ENCODE results near the gene TEKT3.

TEKT3 gene

GRCh38 chr17:15341385-15341849 lies at the start of gene TEKT3:
TEKT3 (minus strand) TSS chr17:15341597; CDS start chr17:15331585, 10,012 bp downstream.
- no peaks in the 10 kb centered on the region for H3K36me3 Mint-ChIP-seq

DNA sequence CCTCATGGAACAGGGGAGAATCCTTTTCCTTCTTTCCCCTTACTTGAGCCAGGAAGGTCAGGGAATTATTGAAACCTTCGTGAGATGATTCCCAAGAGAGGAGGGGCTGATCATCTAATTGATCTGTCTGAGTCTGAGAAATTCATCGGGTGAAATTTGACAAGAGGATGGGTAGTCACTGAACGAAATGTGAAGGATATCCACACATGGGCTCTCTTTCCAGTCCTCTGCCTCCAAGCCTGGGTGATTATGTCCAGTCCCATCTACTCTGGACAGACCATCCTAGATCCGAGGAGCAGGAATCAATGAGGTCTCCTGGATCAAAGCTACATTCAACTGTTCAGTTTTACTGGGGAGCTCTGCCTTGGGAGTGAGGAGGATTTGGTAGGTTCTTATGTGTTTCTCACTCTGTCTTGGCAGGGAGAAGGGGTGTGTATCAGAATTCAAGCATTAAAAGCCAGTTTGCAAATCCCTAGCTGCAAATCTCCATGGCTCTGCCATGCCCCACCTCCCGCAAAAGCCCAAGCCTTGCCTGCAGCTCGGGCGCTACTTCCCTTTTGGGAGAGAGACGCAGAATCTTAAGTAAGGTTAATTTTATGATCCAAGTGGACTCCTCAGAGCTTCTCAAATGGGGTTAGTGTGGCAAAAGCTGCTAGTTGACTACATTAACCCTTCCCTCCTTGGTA lies 47.1 kb upstream of the TEKT3 start:
- no peak for ATAC-seq
- Mint-ChIP-seq H3K9me3 (no peaks in the 10 kb centered on the region), H3K27ac (no peak overlapping the region)

More at GRCh38 chr17:15341385-15341849, at the start of gene TEKT3:
- no peaks in the 10 kb centered on the region for H3K9me3 Mint-ChIP-seq
- no peak for DNase-seq (ENCODE audit: low spot score in 2 of 2)
- peaks cover 8% of the 10 kb centered on the region for H3K4me1 Mint-ChIP-seq
- H3K4me3 Mint-ChIP-seq, result peak within 1 kb of the TSS; percentile 65
- ATAC-seq, result peak; percentile 60
- H3K27ac Mint-ChIP-seq, result peak within 1 kb of the TSS; percentile 63

DNA sequence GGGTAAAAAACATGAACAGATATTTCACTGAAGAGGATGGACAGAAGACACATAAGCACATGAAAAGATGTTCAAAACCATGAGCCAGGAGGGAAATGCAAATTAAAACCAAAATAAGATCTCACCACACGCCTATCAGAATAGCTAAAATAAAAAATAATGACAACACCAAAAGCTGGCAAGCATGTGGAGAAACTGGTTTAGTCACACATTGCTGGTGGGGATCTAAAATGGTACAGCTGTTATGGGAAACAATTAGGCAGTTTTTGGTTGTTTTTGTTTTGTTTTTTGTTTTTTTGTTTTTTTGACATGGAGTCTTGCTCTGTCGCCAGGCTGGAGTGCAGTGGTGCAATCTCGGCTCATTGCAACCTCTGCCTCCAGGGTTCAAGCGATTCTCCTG lies 44.7 kb upstream of the TEKT3 start:
- ATAC-seq, result no peak
- H3K4me1 Mint-ChIP-seq, result no peaks in the 10 kb centered on the region
- H3K27ac Mint-ChIP-seq, result no peak overlapping the region
- H3K9me3 Mint-ChIP-seq, result no peaks in the 10 kb centered on the region
- H3K4me3 Mint-ChIP-seq, result no peak overlapping the region
- DNase-seq (ENCODE audit: low spot score in 2 of 2), result no peak
- H3K36me3 Mint-ChIP-seq, result no peaks in the 10 kb centered on the region

More for the DNA sequence above, 47.1 kb upstream of the TEKT3 start:
- H3K4me3 Mint-ChIP-seq, result no peak overlapping the region
- H3K36me3 Mint-ChIP-seq, result no peaks in the 10 kb centered on the region
- no peak for DNase-seq (ENCODE audit: low spot score in 2 of 2)
- no peaks in the 10 kb centered on the region for H3K4me1 Mint-ChIP-seq

- Mint-ChIP-seq H3K36me3 (no peaks in the 10 kb centered on the region), H3K4me1 (no peaks in the 10 kb centered on the region), H3K27ac (no peak overlapping the region), H3K4me3 (no peak overlapping the region), H3K9me3 (no peaks in the 10 kb centered on the region)
- DNase-seq (ENCODE audit: low spot score in 2 of 2) (no peak), ATAC-seq (no peak)
Measured at GRCh38 chr17:15385305-15385704, 43.9 kb upstream of the TEKT3 start.

GRCh38 chr17:15384142-15384787 lies 42.9 kb upstream of the TEKT3 start:
- DNase-seq (ENCODE audit: low spot score in 2 of 2), result no peak
- Mint-ChIP-seq H3K27ac (no peak overlapping the region), H3K36me3 (no peaks in the 10 kb centered on the region), H3K9me3 (no peaks in the 10 kb centered on the region), H3K4me1 (no peaks in the 10 kb centered on the region), H3K4me3 (no peak overlapping the region)
- ATAC-seq, result no peak

DNA sequence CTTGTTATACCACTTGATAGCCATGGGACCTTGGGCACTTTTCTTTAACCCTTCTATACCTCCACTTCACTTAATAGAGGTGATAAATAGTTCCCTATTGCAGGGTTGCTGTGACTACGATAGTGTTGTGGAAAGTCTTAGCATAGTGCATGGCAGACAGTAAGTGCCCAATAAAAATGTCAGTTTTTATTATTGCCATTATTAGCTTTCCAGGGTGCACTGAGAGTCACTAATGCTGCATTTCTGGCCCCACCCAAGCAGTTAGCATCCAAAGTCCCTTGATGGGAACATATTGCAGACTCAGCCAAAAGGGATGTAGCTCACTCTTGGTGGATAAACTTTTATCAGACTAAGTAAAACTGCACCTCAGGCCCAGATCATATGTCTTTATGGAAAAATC lies 41.5 kb upstream of the TEKT3 start:
- Mint-ChIP-seq H3K27ac (no peak overlapping the region), H3K9me3 (no peaks in the 10 kb centered on the region), H3K4me3 (no peak overlapping the region), H3K36me3 (no peaks in the 10 kb centered on the region), H3K4me1 (no peaks in the 10 kb centered on the region)
- DNase-seq (ENCODE audit: low spot score in 2 of 2) (no peak), ATAC-seq (no peak)

DNA sequence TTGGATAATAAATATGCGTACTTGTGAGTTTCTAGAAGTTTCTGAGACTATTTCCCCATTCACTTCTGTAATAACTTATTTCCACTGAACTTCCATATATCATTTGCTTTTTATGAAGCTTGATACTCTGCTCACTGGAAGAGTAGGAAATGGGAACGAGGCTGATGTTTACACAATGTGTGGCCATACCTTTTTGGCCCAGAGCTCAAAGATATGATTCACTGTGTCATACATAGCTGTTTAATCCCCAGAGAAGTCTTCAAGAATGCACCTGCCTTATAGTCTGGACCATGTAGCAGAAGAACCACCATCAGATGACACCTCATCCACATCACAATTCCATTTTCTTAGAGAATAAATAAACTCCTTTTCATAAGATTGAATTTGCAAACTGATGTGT lies 40.3 kb upstream of the TEKT3 start:
- no peaks in the 10 kb centered on the region for H3K36me3 Mint-ChIP-seq
- H3K27ac Mint-ChIP-seq, result no peak overlapping the region
- ATAC-seq, result no peak
- H3K4me1 Mint-ChIP-seq, result no peaks in the 10 kb centered on the region
- no peaks in the 10 kb centered on the region for H3K9me3 Mint-ChIP-seq
- no peak overlapping the region for H3K4me3 Mint-ChIP-seq
- DNase-seq (ENCODE audit: low spot score in 2 of 2), result no peak

DNA sequence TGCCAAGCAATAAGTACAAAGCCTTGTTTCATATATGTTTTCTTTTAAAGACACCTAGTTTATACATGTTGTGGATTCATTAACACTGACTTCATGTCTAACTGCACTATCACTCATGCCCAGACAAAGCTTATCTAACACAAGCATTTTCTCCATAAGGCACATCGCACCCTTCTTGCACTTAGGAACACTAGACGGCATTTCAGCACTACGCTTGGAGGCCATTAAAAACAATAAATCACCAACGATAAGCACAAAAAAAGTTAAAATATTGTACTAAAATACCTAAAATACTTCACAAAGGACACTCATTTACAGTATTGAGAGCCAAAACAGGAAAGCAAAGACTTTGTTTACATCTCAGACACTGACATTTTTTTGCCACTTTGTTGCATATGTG lies 39.0 kb upstream of the TEKT3 start:
- no peak overlapping the region for H3K27ac Mint-ChIP-seq
- no peaks in the 10 kb centered on the region for H3K9me3 Mint-ChIP-seq
- no peaks in the 10 kb centered on the region for H3K4me1 Mint-ChIP-seq
- ATAC-seq, result no peak
- no peak overlapping the region for H3K4me3 Mint-ChIP-seq
- H3K36me3 Mint-ChIP-seq, result no peaks in the 10 kb centered on the region
- DNase-seq (ENCODE audit: low spot score in 2 of 2), result no peak

DNA sequence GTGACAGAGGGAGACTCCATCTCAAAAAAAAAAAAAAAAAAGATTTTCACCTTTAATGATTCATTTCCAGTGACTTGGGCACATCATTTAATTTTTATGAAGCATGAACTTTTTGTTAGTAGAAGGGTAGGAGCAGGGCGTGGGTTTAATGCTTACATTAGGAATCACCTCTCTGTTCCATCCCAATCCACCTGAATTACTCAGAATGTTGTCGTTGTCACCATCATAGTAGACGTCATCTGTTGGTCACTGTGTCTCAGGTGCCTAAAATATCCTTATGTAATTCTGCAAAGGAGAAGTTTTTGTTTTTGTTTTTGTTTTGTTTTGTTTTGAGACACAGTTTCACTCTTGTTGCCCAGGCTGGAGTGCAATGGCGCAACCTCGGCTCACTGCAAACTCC lies 38.3 kb upstream of the TEKT3 start:
- DNase-seq (ENCODE audit: low spot score in 2 of 2) (no peak), ATAC-seq (no peak)
- no peak overlapping the region for H3K4me3 Mint-ChIP-seq
- H3K4me1 Mint-ChIP-seq, result no peaks in the 10 kb centered on the region
- H3K36me3 Mint-ChIP-seq, result no peaks in the 10 kb centered on the region
- H3K9me3 Mint-ChIP-seq, result no peaks in the 10 kb centered on the region
- H3K27ac Mint-ChIP-seq, result no peak overlapping the region

- DNase-seq (ENCODE audit: low spot score in 2 of 2) (no peak), ATAC-seq (no peak)
- no peak overlapping the region for H3K27ac Mint-ChIP-seq
- no peaks in the 10 kb centered on the region for H3K9me3 Mint-ChIP-seq
- H3K4me1 Mint-ChIP-seq, result no peaks in the 10 kb centered on the region
- H3K4me3 Mint-ChIP-seq, result no peak overlapping the region
- no peaks in the 10 kb centered on the region for H3K36me3 Mint-ChIP-seq
Measured at GRCh38 chr17:15378243-15378642, 36.8 kb upstream of the TEKT3 start.

DNA sequence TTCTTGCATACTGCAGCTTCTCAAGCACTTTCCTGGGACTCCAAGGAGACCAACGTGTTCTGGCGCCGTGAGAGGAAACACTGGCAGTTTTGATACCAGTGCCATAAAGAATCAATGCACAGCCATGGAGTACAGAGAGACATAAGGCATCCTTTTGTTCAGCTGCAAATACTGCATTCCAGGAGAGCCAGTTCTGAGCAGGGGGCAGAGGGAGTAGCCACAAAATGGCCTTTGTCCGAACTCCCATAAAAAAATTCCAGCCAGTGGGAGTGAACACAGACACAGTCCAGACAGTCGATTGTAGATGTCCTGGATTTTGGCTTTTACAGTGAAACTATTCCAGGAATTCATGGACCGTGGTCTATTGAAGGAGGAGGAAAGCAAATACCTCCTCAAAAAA lies 36.2 kb upstream of the TEKT3 start:
- H3K36me3 Mint-ChIP-seq, result no peaks in the 10 kb centered on the region
- H3K4me3 Mint-ChIP-seq, result no peak overlapping the region
- no peak for ATAC-seq
- H3K9me3 Mint-ChIP-seq, result no peaks in the 10 kb centered on the region
- H3K27ac Mint-ChIP-seq, result no peak overlapping the region
- DNase-seq (ENCODE audit: low spot score in 2 of 2), result no peak
- no peaks in the 10 kb centered on the region for H3K4me1 Mint-ChIP-seq

DNA sequence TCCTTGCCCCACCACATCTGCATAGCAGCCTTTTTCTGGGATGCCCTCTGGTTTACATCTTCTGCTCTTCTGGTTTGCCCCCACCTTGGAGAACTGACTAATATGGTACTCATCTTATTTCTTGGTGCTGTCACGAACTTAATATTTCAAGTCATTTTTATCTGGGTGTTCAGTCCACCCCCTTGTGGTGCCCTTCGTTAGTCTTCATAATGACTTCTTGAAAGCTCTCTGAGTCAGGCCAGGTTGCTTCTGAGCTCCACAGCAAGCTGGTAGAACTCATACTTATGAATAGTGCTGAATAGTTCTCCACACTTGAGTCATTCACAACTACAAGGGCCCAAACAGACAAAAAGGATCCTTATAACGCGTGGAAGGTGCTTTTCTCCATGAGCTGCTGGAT lies 35.8 kb upstream of the TEKT3 start:
- no peak for DNase-seq (ENCODE audit: low spot score in 2 of 2)
- no peak overlapping the region for H3K4me3 Mint-ChIP-seq

GRCh38 chr17:15371376-15372130 lies 30.2 kb upstream of the TEKT3 start:
- H3K36me3 Mint-ChIP-seq, result no peaks in the 10 kb centered on the region
- H3K4me3 Mint-ChIP-seq, result no peak overlapping the region
- no peaks in the 10 kb centered on the region for H3K4me1 Mint-ChIP-seq
- DNase-seq (ENCODE audit: low spot score in 2 of 2) (no peak), ATAC-seq (no peak)
- H3K27ac Mint-ChIP-seq, result no peak overlapping the region
- no peaks in the 10 kb centered on the region for H3K9me3 Mint-ChIP-seq

More for the DNA sequence above, 35.8 kb upstream of the TEKT3 start:
- Mint-ChIP-seq H3K27ac (no peak overlapping the region), H3K9me3 (no peaks in the 10 kb centered on the region), H3K36me3 (no peaks in the 10 kb centered on the region), H3K4me1 (no peaks in the 10 kb centered on the region)
- ATAC-seq, result no peak

DNA sequence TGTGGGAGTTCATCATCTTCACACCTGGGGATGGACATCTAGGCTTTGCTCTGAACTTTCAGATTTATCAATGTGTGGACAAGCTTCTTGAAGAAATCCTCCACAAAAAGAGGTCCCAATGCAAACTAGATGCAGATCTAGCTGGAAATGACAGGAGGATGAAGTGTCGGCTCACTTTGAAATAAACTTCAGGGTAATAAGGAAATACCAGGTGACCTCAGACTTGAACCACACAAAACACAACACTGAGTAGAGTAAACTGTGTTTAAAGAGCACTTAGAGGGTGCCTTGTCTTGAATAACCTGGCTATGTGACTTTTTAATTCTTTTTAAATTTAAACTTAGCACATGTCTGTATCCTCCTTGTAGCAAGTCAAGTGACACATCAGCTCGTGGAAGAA lies 27.2 kb upstream of the TEKT3 start:
- H3K4me1 Mint-ChIP-seq, result no peaks in the 10 kb centered on the region
- DNase-seq (ENCODE audit: low spot score in 2 of 2) (no peak), ATAC-seq (no peak)
- no peaks in the 10 kb centered on the region for H3K9me3 Mint-ChIP-seq
- H3K4me3 Mint-ChIP-seq, result no peak overlapping the region
- no peaks in the 10 kb centered on the region for H3K36me3 Mint-ChIP-seq
- H3K27ac Mint-ChIP-seq, result no peak overlapping the region

GRCh38 chr17:15366026-15366425 lies 24.6 kb upstream of the TEKT3 start:
- Mint-ChIP-seq H3K4me1 (no peaks in the 10 kb centered on the region), H3K27ac (no peak overlapping the region)
- no peak for DNase-seq (ENCODE audit: low spot score in 2 of 2)

GRCh38 chr17:15364615-15365014 lies 23.2 kb upstream of the TEKT3 start:
- Mint-ChIP-seq H3K9me3 (no peaks in the 10 kb centered on the region), H3K4me3 (no peak overlapping the region), H3K4me1 (no peaks in the 10 kb centered on the region), H3K27ac (no peak overlapping the region), H3K36me3 (no peaks in the 10 kb centered on the region)
- ATAC-seq, result no peak
- DNase-seq (ENCODE audit: low spot score in 2 of 2), result no peak

More at GRCh38 chr17:15366026-15366425, 24.6 kb upstream of the TEKT3 start:
- H3K9me3 Mint-ChIP-seq, result no peaks in the 10 kb centered on the region
- H3K36me3 Mint-ChIP-seq, result no peaks in the 10 kb centered on the region
- no peak for ATAC-seq
- H3K4me3 Mint-ChIP-seq, result no peak overlapping the region
